Keratinocyte (primary cell): Measurements from ENCODE around the gene HAAO. TPM values are rescaled to one million over a fixed set of nuclear protein-coding genes. Genes with fewer than 3 reads are reported as not detected.

Experiments used
- DNase-seq: peaks from one replicate; pipeline ENCODE4 v3.0.0-alpha.2; 2011; ENCODE audit warnings: low read depth, missing footprints, low spot score
- FAIRE-seq: peaks from 2 replicates; lab custom pipeline; 2011; peaks lifted over from hg19 to GRCh38; lab: Jason Lieb, UNC
- H2AFZ ChIP-seq: 2 replicates; pipeline ENCODE4 v1.6.0; 2012; ENCODE audit warnings: low read length, control low read depth, inconsistent platforms; ENCODE audit not compliant: control insufficient read depth
- H3K27ac ChIP-seq: 2 replicates; pipeline ENCODE4 v1.5.1; 2011; ENCODE audit warnings: low read length; ENCODE audit not compliant: control insufficient read depth, insufficient read depth
- H3K27me3 ChIP-seq: 3 replicates; pipeline ENCODE4 v1.6.0; 2011; ENCODE audit warnings: low read length; ENCODE audit not compliant: control insufficient read depth, insufficient read depth; ENCODE audit errors: extremely low read depth
- H3K36me3 ChIP-seq, 2 experiments: 2 replicates in 1 of 2; 3 replicates in 1 of 2; pipeline ENCODE4 v1.5.1; 2011; ENCODE audit warnings: low read length in 2 of 2, mild to moderate bottlenecking in 1 of 2; ENCODE audit not compliant: control insufficient read depth in 2 of 2, insufficient read depth in 2 of 2; ENCODE audit errors: extremely low read depth in 1 of 2
- H3K4me1 ChIP-seq: 3 replicates; pipeline ENCODE4 v1.5.1; 2011; ENCODE audit warnings: low read length; ENCODE audit not compliant: control insufficient read depth, insufficient read depth; ENCODE audit errors: extremely low read depth
- H3K4me2 ChIP-seq: 3 replicates; pipeline ENCODE4 v1.6.0; 2011; ENCODE audit warnings: low read depth, low read length; ENCODE audit not compliant: control insufficient read depth, insufficient read depth; ENCODE audit errors: extremely low read depth
- H3K4me3 ChIP-seq, 3 experiments: fragments of 200-600 bp in 1 of 3; sonication (generic) in 1 of 3; 2 replicates in 2 of 3; 3 replicates in 1 of 3; pipeline ENCODE4 v1.5.1; 2011 to 2016; ENCODE audit warnings: low read length in 3 of 3, mild to moderate bottlenecking in 3 of 3, control low read depth in 2 of 3, inconsistent platforms in 1 of 3, low read depth in 1 of 3, mixed read lengths in 1 of 3, mixed run types in 1 of 3, moderate library complexity in 1 of 3; ENCODE audit not compliant: control insufficient read depth in 2 of 3, insufficient read depth in 2 of 3; ENCODE audit errors: extremely low read depth in 1 of 3
- H3K79me2 ChIP-seq: 2 replicates; pipeline ENCODE4 v1.6.0; 2012; ENCODE audit warnings: low read length; ENCODE audit not compliant: control insufficient read depth, insufficient read depth
- H3K9ac ChIP-seq: 3 replicates; pipeline ENCODE4 v1.6.0; 2011; ENCODE audit warnings: low read length; ENCODE audit not compliant: control insufficient read depth, insufficient read depth; ENCODE audit errors: extremely low read depth
- H3K9me1 ChIP-seq: 3 replicates; pipeline ENCODE4 v1.6.0; 2011; ENCODE audit warnings: low read length; ENCODE audit not compliant: control insufficient read depth, insufficient read depth; ENCODE audit errors: extremely low read depth
- H3K9me3 ChIP-seq: 2 replicates; pipeline ENCODE4 v1.5.1; 2012; ENCODE audit warnings: low read depth, low read length; ENCODE audit not compliant: control insufficient read depth
- H4K20me1 ChIP-seq: 3 replicates; pipeline ENCODE4 v1.6.0; 2011; ENCODE audit warnings: low read length; ENCODE audit not compliant: control insufficient read depth, insufficient read depth; ENCODE audit errors: extremely low read depth
- EZH2 ChIP-seq: IDR thresholded peaks from one replicate; pipeline ENCODE4 v1.6.1; 2012; ENCODE audit warnings: inconsistent platforms, mild to moderate bottlenecking, low read length, moderate library complexity
- dilution Hi-C: fragments of 300-500 bp; cut with MboI; formaldehyde crosslinking; loops from one replicate; pipeline ENCODE4 v1.7.0; 2020; ENCODE audit warnings: low sequenced_read_pairs; ENCODE audit not compliant: extremely low pct_ligation_motif_present
- polyA plus RNA-seq, 5 experiments: library from polyadenylated mRNA; depleted of rRNA in 3 of 5; stranded (reverse) in 3 of 5; stranded (forward) in 1 of 5; unstranded in 1 of 5; fragments of >200 nt; gene quantifications; 1 replicate in 1 of 5; 2 replicates in 3 of 5; 3 replicates in 1 of 5; pipeline versions ENCODE4 v1.2.1 to v1.2.3, GENCODE V29; 2011 to 2012; ENCODE audit warnings: missing spikeins in 2 of 5, low read depth in 1 of 5, low replicate concordance in 1 of 5
- TF ChIP-seq, protein P1 (sequence below), 3 experiments: IDR thresholded peaks in 1 of 3; conservative IDR thresholded peaks in 1 of 3; optimal IDR thresholded peaks in 1 of 3; 2 replicates in 2 of 3; 3 replicates in 1 of 3; pipeline versions ENCODE3 to v1.5.1; 2011; ENCODE audit warnings: low read length in 3 of 3, mild to moderate bottlenecking in 3 of 3, moderate library complexity in 2 of 3, control low read depth in 1 of 3, inconsistent platforms in 1 of 3; ENCODE audit not compliant: insufficient read depth in 2 of 3; ENCODE audit errors: extremely low read depth in 1 of 3

HAAO gene
- polyA plus RNA-seq, 1 donor (not counting 4 experiments of a cell fraction or from before 2014, with no cell fraction given) = 0.08 TPM

DNA sequence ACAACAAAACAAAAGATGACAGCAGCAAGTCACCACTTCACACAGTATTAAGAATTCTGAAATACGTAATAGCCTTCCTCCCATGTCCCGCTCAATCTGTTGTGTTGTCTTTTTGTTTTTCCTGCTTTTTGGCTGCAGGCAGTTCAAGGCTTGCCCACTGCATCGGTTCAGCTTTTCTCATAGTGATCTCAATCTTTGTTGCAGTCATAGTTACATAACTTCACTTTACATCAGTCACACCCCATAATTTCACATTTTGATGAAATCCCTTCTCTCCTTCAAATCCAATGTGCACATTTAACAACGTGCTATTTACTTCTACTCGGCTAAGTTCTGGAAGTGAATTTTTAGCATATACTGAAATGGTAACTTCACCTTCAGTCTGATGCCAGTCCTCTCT lies 33.8 kb upstream of the HAAO start:
- H3K9me1 ChIP-seq = no peaks in the 10 kb centered on the region
- no peak for TF ChIP-seq EZH2
- TF ChIP-seq, protein P1, sequence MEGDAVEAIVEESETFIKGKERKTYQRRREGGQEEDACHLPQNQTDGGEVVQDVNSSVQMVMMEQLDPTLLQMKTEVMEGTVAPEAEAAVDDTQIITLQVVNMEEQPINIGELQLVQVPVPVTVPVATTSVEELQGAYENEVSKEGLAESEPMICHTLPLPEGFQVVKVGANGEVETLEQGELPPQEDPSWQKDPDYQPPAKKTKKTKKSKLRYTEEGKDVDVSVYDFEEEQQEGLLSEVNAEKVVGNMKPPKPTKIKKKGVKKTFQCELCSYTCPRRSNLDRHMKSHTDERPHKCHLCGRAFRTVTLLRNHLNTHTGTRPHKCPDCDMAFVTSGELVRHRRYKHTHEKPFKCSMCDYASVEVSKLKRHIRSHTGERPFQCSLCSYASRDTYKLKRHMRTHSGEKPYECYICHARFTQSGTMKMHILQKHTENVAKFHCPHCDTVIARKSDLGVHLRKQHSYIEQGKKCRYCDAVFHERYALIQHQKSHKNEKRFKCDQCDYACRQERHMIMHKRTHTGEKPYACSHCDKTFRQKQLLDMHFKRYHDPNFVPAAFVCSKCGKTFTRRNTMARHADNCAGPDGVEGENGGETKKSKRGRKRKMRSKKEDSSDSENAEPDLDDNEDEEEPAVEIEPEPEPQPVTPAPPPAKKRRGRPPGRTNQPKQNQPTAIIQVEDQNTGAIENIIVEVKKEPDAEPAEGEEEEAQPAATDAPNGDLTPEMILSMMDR (optimal IDR thresholded peaks at IDR 0.05 in 1 of 3, IDR thresholded peaks at IDR 0.05 in 1 of 3, conservative IDR thresholded peaks at IDR 0.05 in 1 of 3; ENCODE audit: extremely low read depth in 1 of 3, insufficient read depth in 2 of 3, low read length in 3 of 3) = no peak
- FAIRE-seq = no peak
- H3K36me3 ChIP-seq = no peaks in the 10 kb centered on the region
- no peak overlapping the region for H3K27ac ChIP-seq
- H3K4me3 ChIP-seq = no peak overlapping the region
- H3K4me2 ChIP-seq = no peak overlapping the region
- no peaks in the 10 kb centered on the region for H4K20me1 ChIP-seq
- H3K27me3 ChIP-seq = no peaks in the 10 kb centered on the region
- no peaks in the 10 kb centered on the region for H3K9me3 ChIP-seq
- no peak for DNase-seq
- peaks cover 38% of the 10 kb centered on the region for H3K4me1 ChIP-seq
- no peak overlapping the region for H3K9ac ChIP-seq
- dilution Hi-C loops = no loop called here
- peak overlapping the region; percentile 33 for H2AFZ ChIP-seq
- no peaks in the 10 kb centered on the region for H3K79me2 ChIP-seq

DNA sequence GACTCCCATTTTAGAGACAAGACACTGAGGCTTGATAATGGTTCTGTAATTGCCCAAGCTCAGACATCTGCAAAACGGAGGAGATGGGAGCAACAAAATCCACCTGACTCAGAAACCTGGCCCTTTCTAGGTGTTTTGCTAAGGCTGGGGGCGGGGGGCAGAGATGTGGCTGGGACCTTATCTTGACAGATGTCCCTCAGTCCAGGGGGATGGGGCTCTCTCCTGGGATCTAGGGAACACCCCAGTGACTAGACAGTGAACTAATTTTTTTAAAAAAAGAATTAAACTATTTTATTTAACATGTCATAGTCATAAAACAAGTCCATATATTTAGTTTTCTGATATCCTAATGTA lies 32.0 kb upstream of the HAAO start:
- H3K4me1 ChIP-seq = peaks cover 24% of the 10 kb centered on the region
- TF ChIP-seq EZH2 = no peak
- TF ChIP-seq, protein P1 (optimal IDR thresholded peaks at IDR 0.05 in 1 of 3, IDR thresholded peaks at IDR 0.05 in 1 of 3, conservative IDR thresholded peaks at IDR 0.05 in 1 of 3; ENCODE audit: extremely low read depth in 1 of 3, insufficient read depth in 2 of 3, low read length in 3 of 3) = no peak
- no peak overlapping the region for H2AFZ ChIP-seq
- H3K4me3 ChIP-seq = no peak overlapping the region
- H4K20me1 ChIP-seq = no peaks in the 10 kb centered on the region
- H3K36me3 ChIP-seq = no peaks in the 10 kb centered on the region
- H3K79me2 ChIP-seq = no peaks in the 10 kb centered on the region
- dilution Hi-C loops = no loop called here
- H3K9ac ChIP-seq = no peak overlapping the region
- H3K27ac ChIP-seq = no peak overlapping the region
- DNase-seq (no peak), FAIRE-seq (no peak)
- H3K27me3 ChIP-seq = no peaks in the 10 kb centered on the region
- no peaks in the 10 kb centered on the region for H3K9me3 ChIP-seq
- no peak overlapping the region for H3K4me2 ChIP-seq
- H3K9me1 ChIP-seq = no peaks in the 10 kb centered on the region
